ENCODE results near the gene ABLIM1.
A peak's percentile ranks its signal among the peaks of the same experiment; 100 is the strongest.

The ABLIM1 gene

GRCh38 chr10:114623155-114623554 is 34.9 kb downstream of the ABLIM1 start:
- peaks cover 28% of the 10 kb centered on the region for H3K4me1 ChIP-seq (ENCODE audit: control insufficient read depth, insufficient read depth, low read length, poor library complexity, severe bottlenecking)
- peaks cover 7% of the 10 kb centered on the region for H3K9me3 ChIP-seq (ENCODE audit: control insufficient read depth, low read length)
- peak overlapping the region; percentile 82 for H3K27ac ChIP-seq (ENCODE audit: low read depth, low read length, severe bottlenecking)
- WGBS, 2 experiments (ENCODE audit: insufficient coverage in 2 of 2): 100% methylated on average over 2 of the region's 2 CpGs
- no peak overlapping the region for H3K4me3 ChIP-seq (ENCODE audit: extremely low read depth, insufficient read depth, low read length, poor library complexity, severe bottlenecking)
- H3K36me3 ChIP-seq (ENCODE audit: control insufficient read depth, insufficient read depth, low read length): peaks cover 47% of the 10 kb centered on the region

GRCh38 chr10:114618722-114619121 is 39.4 kb downstream of the ABLIM1 start:
- H3K4me3 ChIP-seq (ENCODE audit: extremely low read depth, insufficient read depth, low read length, poor library complexity, severe bottlenecking): no peak overlapping the region

GRCh38 chr10:114616516-114616915 is 41.6 kb downstream of the ABLIM1 start:
- H3K9me3 ChIP-seq (ENCODE audit: control insufficient read depth, low read length): no peaks in the 10 kb centered on the region
- H3K4me1 ChIP-seq (ENCODE audit: control insufficient read depth, insufficient read depth, low read length, poor library complexity, severe bottlenecking): peaks cover 2% of the 10 kb centered on the region
- no peak overlapping the region for H3K4me3 ChIP-seq (ENCODE audit: extremely low read depth, insufficient read depth, low read length, poor library complexity, severe bottlenecking)
- H3K27ac ChIP-seq (ENCODE audit: low read depth, low read length, severe bottlenecking): no peak overlapping the region
- WGBS, 2 experiments (ENCODE audit: insufficient coverage in 2 of 2): 80 to 95% methylated on average over 1 to 2 of the region's 4 CpGs
- H3K36me3 ChIP-seq (ENCODE audit: control insufficient read depth, insufficient read depth, low read length): peaks cover 19% of the 10 kb centered on the region

More at GRCh38 chr10:114618722-114619121, 39.4 kb downstream of the ABLIM1 start:
- 80 to 100% methylated on average over 1 to 3 of the region's 3 CpGs for WGBS, 2 experiments (ENCODE audit: insufficient coverage in 2 of 2)
- Histone ChIP-seq H3K9me3 (ENCODE audit: control insufficient read depth, low read length) (no peaks in the 10 kb centered on the region), H3K27ac (ENCODE audit: low read depth, low read length, severe bottlenecking) (no peak overlapping the region), H3K36me3 (ENCODE audit: control insufficient read depth, insufficient read depth, low read length) (peaks cover 23% of the 10 kb centered on the region), H3K4me1 (ENCODE audit: control insufficient read depth, insufficient read depth, low read length, poor library complexity, severe bottlenecking) (peaks cover 15% of the 10 kb centered on the region)

GRCh38 chr10:114616103-114616502 is 42.0 kb downstream of the ABLIM1 start:
- Histone ChIP-seq H3K36me3 (ENCODE audit: control insufficient read depth, insufficient read depth, low read length) (peaks cover 18% of the 10 kb centered on the region), H3K4me1 (ENCODE audit: control insufficient read depth, insufficient read depth, low read length, poor library complexity, severe bottlenecking) (peaks cover 2% of the 10 kb centered on the region), H3K9me3 (ENCODE audit: control insufficient read depth, low read length) (no peaks in the 10 kb centered on the region), H3K27ac (ENCODE audit: low read depth, low read length, severe bottlenecking) (no peak overlapping the region), H3K4me3 (ENCODE audit: extremely low read depth, insufficient read depth, low read length, poor library complexity, severe bottlenecking) (no peak overlapping the region)
- WGBS, 2 experiments (ENCODE audit: insufficient coverage in 2 of 2): 100% methylated on average over 1 of the region's 1 CpG

GRCh38 chr10:114615600-114616007 is 42.5 kb downstream of the ABLIM1 start:
- Histone ChIP-seq H3K27ac (ENCODE audit: low read depth, low read length, severe bottlenecking) (no peak overlapping the region), H3K4me1 (ENCODE audit: control insufficient read depth, insufficient read depth, low read length, poor library complexity, severe bottlenecking) (peaks cover 2% of the 10 kb centered on the region), H3K36me3 (ENCODE audit: control insufficient read depth, insufficient read depth, low read length) (peaks cover 14% of the 10 kb centered on the region), H3K9me3 (ENCODE audit: control insufficient read depth, low read length) (no peaks in the 10 kb centered on the region), H3K4me3 (ENCODE audit: extremely low read depth, insufficient read depth, low read length, poor library complexity, severe bottlenecking) (no peak overlapping the region)
- WGBS, 2 experiments (ENCODE audit: insufficient coverage in 2 of 2): no CpG with 5 or more reads among the region's 1 CpG

GRCh38 chr10:114613237-114613979 is 44.7 kb downstream of the ABLIM1 start:
- no peaks in the 10 kb centered on the region for H3K9me3 ChIP-seq (ENCODE audit: control insufficient read depth, low read length)
- WGBS, 2 experiments (ENCODE audit: insufficient coverage in 2 of 2): 90 to 94% methylated on average over 2 of the region's 4 CpGs
- H3K4me1 ChIP-seq (ENCODE audit: control insufficient read depth, insufficient read depth, low read length, poor library complexity, severe bottlenecking): peaks cover 2% of the 10 kb centered on the region
- peaks cover 3% of the 10 kb centered on the region for H3K36me3 ChIP-seq (ENCODE audit: control insufficient read depth, insufficient read depth, low read length)
- no peak overlapping the region for H3K4me3 ChIP-seq (ENCODE audit: extremely low read depth, insufficient read depth, low read length, poor library complexity, severe bottlenecking)
- no peak overlapping the region for H3K27ac ChIP-seq (ENCODE audit: low read depth, low read length, severe bottlenecking)

- no peaks in the 10 kb centered on the region for H3K9me3 ChIP-seq (ENCODE audit: control insufficient read depth, low read length)
- no peaks in the 10 kb centered on the region for H3K36me3 ChIP-seq (ENCODE audit: control insufficient read depth, insufficient read depth, low read length)
- H3K4me1 ChIP-seq (ENCODE audit: control insufficient read depth, insufficient read depth, low read length, poor library complexity, severe bottlenecking): peaks cover 2% of the 10 kb centered on the region
- no peak overlapping the region for H3K27ac ChIP-seq (ENCODE audit: low read depth, low read length, severe bottlenecking)
- WGBS, 2 experiments (ENCODE audit: insufficient coverage in 2 of 2): 80% methylated on average over 1 of the region's 1 CpG; no CpG with 5 or more reads in 1 of the 2 experiments
- no peak overlapping the region for H3K4me3 ChIP-seq (ENCODE audit: extremely low read depth, insufficient read depth, low read length, poor library complexity, severe bottlenecking)
Observed at GRCh38 chr10:114611617-114612016, 46.5 kb downstream of the ABLIM1 start.

- Histone ChIP-seq H3K36me3 (ENCODE audit: control insufficient read depth, insufficient read depth, low read length) (no peaks in the 10 kb centered on the region), H3K4me3 (ENCODE audit: extremely low read depth, insufficient read depth, low read length, poor library complexity, severe bottlenecking) (no peak overlapping the region), H3K27ac (ENCODE audit: low read depth, low read length, severe bottlenecking) (no peak overlapping the region), H3K4me1 (ENCODE audit: control insufficient read depth, insufficient read depth, low read length, poor library complexity, severe bottlenecking) (peaks cover 14% of the 10 kb centered on the region), H3K9me3 (ENCODE audit: control insufficient read depth, low read length) (no peaks in the 10 kb centered on the region)
- WGBS, 2 experiments (ENCODE audit: insufficient coverage in 2 of 2): 98 to 100% methylated on average over 2 to 6 of the region's 8 CpGs
Observed at GRCh38 chr10:114609518-114610426, 48.3 kb downstream of the ABLIM1 start.

- H3K27ac ChIP-seq (ENCODE audit: low read depth, low read length, severe bottlenecking): no peak overlapping the region
- WGBS, 2 experiments (ENCODE audit: insufficient coverage in 2 of 2): 92 to 97% methylated on average over 3 to 6 of the region's 8 CpGs
Observed at GRCh38 chr10:114607358-114607998, 50.6 kb downstream of the ABLIM1 start.

GRCh38 chr10:114605155-114605797 is 52.8 kb downstream of the ABLIM1 start:
- peaks cover 12% of the 10 kb centered on the region for H3K4me1 ChIP-seq (ENCODE audit: control insufficient read depth, insufficient read depth, low read length, poor library complexity, severe bottlenecking)
- H3K9me3 ChIP-seq (ENCODE audit: control insufficient read depth, low read length): no peaks in the 10 kb centered on the region
- H3K36me3 ChIP-seq (ENCODE audit: control insufficient read depth, insufficient read depth, low read length): peaks cover 18% of the 10 kb centered on the region
- H3K4me3 ChIP-seq (ENCODE audit: extremely low read depth, insufficient read depth, low read length, poor library complexity, severe bottlenecking): no peak overlapping the region
- no peak overlapping the region for H3K27ac ChIP-seq (ENCODE audit: low read depth, low read length, severe bottlenecking)
- WGBS, 2 experiments (ENCODE audit: insufficient coverage in 2 of 2): 89 to 94% methylated on average over 2 of the region's 4 CpGs

More at GRCh38 chr10:114607358-114607998, 50.6 kb downstream of the ABLIM1 start:
- Histone ChIP-seq H3K36me3 (ENCODE audit: control insufficient read depth, insufficient read depth, low read length) (no peaks in the 10 kb centered on the region), H3K4me1 (ENCODE audit: control insufficient read depth, insufficient read depth, low read length, poor library complexity, severe bottlenecking) (peaks cover 14% of the 10 kb centered on the region), H3K4me3 (ENCODE audit: extremely low read depth, insufficient read depth, low read length, poor library complexity, severe bottlenecking) (no peak overlapping the region), H3K9me3 (ENCODE audit: control insufficient read depth, low read length) (no peaks in the 10 kb centered on the region)
